ELF-1 (cell line): Measurements from ENCODE around the gene SOS2.
"Not testable (repeated sequence)": the region's sequence is repeated elsewhere in the genome, so short reads cannot be mapped to it uniquely, and the experiment has no call there.

Experiments
- DNase-seq: peaks from one replicate; pipeline ENCODE4 v3.0.0-alpha.2; 2016; ENCODE audit warnings: low read depth, low spot score

The SOS2 gene

GRCh38 chr14:50085570-50086320 is 145.6 kb downstream of the SOS2 start:
- DNase-seq = no peak

- no peak for DNase-seq
Observed at GRCh38 chr14:50084666-50085065, 146.7 kb downstream of the SOS2 start.

DNA sequence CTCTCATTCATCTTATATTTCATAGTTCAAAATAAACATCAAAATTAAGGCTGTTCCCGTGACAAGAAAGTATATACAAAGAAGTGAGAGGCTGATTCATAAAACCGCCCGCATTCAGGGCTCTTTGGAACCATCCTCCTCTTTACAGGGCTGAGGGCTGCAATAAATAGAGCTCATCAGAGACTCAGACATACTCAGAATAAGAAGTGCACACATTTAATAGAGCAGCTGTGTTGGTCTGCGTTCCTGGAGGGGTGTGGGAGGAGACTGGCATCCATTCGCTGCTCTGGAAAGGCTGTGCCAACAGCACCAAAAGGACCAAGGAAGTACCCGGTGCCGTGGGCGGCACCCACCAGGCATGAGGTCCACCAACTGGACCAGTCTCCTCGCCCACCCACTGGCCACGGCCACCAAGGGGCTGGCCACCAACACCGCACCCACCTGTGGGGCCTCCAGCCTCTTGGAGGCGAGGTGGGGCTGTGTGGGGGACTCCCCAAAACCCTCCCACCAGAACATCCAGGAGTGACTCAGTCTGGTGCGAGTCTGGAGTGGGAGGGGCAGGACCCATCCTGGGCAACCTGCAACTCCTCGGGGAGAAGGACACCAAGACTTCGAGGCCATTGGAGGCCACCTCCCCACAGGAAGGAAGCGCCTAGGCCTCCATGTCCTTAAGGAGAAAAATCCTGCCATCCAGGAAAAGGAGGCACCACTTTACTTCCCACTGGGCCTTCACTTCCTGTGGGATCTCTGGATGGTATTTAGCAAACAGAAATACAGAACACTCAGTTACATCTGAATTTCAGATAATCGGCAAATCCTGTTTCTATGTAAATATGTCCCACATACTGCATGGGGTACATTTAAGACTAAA is 147.7 kb downstream of the SOS2 start:
- no peak for DNase-seq

- DNase-seq = no peak
Observed at GRCh38 chr14:50082784-50083466, 148.5 kb downstream of the SOS2 start.

DNA sequence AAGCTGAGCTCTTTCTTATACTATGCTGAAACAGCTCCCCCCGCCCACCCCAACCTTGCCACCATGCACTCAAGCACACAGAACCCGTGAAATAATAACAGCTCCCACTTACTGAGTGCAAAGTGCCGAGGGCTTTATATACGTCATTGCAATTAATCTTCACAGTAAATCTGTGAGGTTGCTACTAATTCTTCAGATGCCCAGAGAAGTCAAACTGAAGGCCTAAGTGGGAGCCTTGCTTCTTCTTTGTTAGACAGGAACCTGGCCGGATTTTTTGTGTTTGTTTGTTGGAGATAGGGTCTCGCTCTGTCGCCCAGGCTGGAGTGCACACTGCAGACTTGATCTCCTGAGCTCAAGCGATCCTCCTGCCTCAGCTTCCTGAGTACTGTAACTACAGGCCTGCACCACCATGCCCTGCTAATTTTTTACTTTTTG is 149.1 kb downstream of the SOS2 start:
- DNase-seq = no peak

- not testable (repeated sequence) for DNase-seq
Observed at GRCh38 chr14:50079103-50079502, 152.3 kb downstream of the SOS2 start.

DNA sequence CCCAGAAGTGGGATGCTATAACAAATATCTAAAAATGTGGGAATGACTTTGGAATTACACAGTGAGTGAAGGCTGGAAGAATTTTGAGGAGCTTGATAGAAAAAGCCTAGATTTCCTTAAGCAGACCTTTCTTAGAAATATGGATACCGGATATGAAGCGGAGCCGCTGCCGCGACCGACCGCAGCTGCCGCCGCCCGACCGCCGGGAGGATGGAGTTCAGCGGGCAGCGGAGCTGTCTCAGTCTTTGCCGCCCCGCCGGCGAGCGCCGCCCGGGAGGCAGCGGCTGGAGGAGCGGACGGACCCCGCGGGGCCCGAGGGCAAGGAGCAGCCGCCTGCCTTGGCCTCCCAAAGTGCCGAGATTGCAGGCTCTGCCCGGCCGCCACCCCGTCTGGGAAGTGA is 157.7 kb downstream of the SOS2 start:
- not testable (repeated sequence) for DNase-seq

- no peak for DNase-seq
Observed at GRCh38 chr14:50072395-50072794, 159.0 kb downstream of the SOS2 start.

GRCh38 chr14:50070840-50071548 is 160.4 kb downstream of the SOS2 start:
- no peak for DNase-seq

- no peak for DNase-seq
Observed at GRCh38 chr14:50070230-50070629, 161.1 kb downstream of the SOS2 start.

DNA sequence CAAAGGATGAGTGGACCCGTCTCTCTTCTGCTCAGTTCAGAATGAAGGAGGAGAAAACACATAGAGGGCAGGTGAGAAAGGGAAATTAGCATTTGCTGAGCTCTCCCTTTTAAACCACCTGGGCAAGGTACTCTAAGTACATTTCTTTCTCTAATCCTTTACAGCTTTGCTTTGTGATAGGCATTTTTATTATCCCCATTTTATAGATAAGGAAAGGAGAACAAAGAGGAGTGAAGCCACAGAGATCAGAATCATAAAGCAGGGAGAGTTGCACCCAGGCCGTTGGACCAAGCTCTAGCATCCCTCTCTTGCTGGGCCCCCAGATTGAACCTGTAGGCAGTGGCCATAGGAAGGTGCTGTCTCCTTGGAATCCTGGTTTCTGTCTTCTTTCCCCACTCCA is 162.1 kb downstream of the SOS2 start:
- no peak for DNase-seq

GRCh38 chr14:50068496-50068895 is 162.9 kb downstream of the SOS2 start:
- no peak for DNase-seq

GRCh38 chr14:50067723-50068495 is 163.5 kb downstream of the SOS2 start:
- no peak for DNase-seq
